Muscle of arm (tissue), 12 donors: ENCODE measurements around the gene ATMIN. TPM values are rescaled to one million over a fixed set of nuclear protein-coding genes. Genes with fewer than 3 reads are reported as not detected.

Source experiments
- DNase-seq: peaks from one replicate; pipeline ENCODE4 v3.0.0-alpha.2; 2013
- polyA plus RNA-seq, 12 donors: library from polyadenylated mRNA; unstranded; fragments of 120-200 nt; gene quantifications; one replicate each; pipeline ENCODE4 v1.2.1, GENCODE V29; 2013; ENCODE audit not compliant: insufficient read length in 12 of 12

Gene ATMIN
- polyA plus RNA-seq, 12 donors, result 30.0 to 42.1 (median 36.2) TPM; not detected in 1

DNA sequence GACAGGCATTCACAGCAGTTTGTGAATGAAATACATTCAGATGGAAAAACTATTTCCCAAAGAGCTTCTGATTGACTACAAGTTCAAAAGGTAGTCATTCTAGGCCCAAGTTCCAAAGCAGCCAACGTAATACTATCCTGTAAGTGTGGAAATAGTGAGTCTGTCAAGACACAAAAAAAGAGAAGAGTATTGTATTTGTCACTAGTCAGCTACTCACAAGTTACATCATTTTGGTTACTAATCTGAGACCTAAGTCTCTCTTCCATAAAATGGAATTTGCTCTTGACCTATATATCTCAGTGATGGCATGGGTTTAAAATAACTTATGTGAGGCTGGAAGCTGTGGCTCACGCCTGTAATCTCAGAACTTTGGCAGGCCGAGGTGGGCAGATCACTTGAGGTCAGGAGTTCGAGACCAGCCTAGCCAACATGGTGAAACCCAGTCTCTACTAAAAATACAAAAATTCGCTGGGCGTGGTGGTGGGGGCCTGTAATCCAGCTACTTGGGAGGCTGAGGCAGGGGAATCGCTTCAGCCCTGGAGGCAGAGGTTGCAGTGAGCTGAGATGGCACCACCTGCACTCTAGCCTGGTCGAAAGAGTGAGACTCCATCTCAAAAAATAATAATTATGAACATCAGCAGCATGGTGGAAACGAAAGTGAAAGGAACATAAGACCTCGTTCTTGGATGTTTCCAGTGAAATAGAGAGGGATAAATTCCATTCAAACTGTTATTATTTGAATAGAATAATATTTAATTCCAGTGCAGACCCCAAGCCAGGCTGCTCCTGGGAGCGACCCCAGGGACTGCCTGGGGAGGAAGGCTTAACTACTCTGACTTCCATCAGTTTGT is 31.8 kb upstream of the ATMIN start:
- no peak for DNase-seq

DNA sequence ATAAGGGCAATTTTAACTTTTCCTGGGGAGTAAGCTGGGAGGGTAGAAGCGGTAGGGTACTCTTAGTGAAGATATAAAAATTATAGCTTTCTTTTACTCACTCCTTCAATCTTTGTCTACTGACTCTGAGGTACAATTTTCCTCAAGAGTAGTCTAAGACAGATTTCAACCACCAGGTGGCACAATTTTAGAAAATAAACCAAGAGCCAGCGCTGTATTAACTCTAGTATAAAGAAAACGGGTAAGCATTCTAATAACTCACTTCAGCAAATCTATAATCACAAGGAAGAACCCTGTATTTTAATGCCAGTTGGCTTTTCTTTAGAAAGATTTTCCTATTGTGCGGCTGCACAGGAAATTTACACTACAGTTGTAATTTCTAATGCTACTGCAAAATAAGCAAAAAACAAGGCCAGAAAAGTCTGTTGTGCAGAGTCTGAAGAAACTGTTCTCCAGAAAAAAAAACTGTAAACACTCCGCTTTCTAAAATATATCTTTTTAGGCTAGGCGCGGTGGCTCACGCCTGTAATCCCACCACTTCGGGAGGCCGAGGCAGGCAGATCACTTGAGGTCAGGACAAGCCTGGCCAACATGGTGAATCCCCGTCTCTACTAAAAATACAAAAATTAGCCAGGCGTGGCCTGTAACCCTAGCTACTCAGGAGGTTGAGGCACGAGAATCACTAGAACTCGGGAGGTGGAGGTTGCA is 30.8 kb upstream of the ATMIN start:
- DNase-seq, result peak; percentile 60

- DNase-seq, result no peak
Measured at GRCh38 chr16:81005610-81006161, 30.0 kb upstream of the ATMIN start.

- no peak for DNase-seq
Measured at GRCh38 chr16:81006211-81006812, 29.3 kb upstream of the ATMIN start.

- DNase-seq, result peak; percentile 99
Measured at GRCh38 chr16:81006813-81007695, 28.6 kb upstream of the ATMIN start, which contains the start of the genes CENPN and CMC2. TSS of gene CENPN (plus strand) at chr16:81007214. CDS start at chr16:81011940, 4,726 bp downstream. TSS of gene CMC2 (minus strand) at chr16:81006885. CDS start at chr16:80997394, 9,491 bp downstream.

DNA sequence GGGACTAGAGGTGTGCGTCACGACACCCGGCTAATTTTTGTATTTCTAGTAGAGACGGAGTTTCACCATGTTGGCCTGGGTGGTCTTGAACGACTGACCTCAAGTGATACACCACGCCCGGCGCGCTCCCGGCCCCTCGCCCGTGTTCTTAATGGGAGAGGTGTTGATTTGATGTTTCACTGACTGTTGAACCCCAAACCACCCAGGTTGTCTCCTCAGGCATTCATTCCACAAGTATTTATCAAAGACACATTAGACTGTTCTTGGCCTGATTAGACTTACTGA is 27.2 kb upstream of the ATMIN start:
- no peak for DNase-seq

DNA sequence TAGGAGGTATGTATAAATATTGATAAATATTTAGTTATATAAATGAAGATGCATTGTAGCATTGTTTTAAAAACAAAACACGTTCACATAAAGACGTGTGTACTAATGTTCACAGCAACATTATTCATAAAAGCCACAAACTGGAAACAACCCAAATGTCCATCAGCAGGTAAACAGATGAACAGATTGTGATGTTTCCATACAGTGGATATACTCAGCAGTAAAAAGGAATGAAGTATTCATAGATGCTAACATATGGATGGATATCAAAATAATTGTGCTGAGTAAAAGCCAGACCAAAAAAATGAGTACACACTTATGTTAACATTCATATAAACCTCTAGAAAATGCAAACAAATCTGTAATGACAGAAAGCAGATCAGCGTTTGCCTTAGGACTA is 22.7 kb upstream of the ATMIN start:
- DNase-seq, result no peak

DNA sequence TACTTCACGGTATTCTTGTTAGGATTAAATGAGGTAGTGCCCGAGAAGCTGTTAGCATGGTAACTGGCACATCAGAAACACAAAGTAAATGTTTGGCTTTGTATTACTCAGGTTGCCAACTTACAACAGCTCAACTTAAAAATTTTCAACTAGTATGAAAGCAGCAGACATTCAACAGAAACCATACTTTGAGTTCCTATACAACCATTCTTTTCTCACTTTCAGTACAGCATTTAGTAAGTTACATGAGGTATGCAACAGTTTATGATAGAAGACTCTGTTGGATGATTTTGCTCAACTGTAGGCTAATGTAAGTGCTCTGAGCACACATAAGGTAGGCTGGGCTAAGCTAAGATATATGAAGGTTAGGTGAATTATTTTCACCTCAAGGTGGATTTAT is 21.0 kb upstream of the ATMIN start:
- DNase-seq, result no peak

- DNase-seq, result no peak
Measured at GRCh38 chr16:81018496-81018895, 17.1 kb upstream of the ATMIN start.

DNA sequence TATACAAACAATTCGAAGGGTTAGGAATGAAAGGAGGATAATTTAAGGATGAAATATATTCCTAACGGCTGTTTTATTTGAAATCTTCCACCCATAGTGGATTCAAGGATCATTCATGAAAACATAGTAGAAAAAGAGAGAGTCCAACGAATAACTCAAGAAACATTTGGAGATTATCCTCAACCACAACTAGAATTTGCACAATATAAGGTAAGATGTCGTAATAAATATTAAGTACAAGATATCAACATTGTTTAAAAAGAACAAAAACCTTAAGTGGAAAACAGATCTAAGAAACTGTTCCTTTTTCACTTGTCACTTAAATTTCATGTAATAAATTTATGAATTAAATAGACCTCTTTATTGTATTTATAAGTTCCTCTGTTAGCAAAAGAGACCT is 9.2 kb upstream of the ATMIN start:
- no peak for DNase-seq

DNA sequence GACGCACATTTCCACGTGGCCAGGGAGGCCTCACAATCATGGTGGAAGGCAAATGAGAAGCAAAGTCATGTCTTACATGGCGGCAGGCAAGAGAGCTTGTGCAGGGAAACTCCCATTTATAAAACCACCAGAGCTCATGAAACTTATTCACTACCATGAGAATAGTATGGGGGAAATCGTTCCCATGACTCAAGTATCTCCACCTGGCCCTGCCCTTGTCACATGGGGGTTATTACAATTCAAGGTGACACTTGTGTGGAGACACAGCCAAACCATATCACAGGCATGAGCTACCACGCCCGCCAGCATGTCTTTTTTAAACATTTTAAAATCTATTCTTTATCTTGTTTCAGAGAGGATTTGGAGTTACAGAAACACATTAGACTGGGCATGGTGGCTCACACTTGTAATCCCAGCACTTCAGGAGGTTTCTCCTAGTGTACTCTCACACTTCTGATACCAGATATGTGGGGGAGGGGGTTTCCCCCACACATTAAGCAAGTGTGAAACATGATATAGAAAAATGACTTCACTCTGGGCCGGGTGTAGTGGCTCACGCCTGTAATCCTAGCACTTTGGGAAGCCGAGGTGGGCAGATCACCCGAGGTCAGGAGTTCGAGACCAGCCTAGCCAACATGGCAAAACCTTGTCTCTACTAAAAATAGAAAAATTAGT is 5.6 kb upstream of the ATMIN start:
- DNase-seq, result no peak

DNA sequence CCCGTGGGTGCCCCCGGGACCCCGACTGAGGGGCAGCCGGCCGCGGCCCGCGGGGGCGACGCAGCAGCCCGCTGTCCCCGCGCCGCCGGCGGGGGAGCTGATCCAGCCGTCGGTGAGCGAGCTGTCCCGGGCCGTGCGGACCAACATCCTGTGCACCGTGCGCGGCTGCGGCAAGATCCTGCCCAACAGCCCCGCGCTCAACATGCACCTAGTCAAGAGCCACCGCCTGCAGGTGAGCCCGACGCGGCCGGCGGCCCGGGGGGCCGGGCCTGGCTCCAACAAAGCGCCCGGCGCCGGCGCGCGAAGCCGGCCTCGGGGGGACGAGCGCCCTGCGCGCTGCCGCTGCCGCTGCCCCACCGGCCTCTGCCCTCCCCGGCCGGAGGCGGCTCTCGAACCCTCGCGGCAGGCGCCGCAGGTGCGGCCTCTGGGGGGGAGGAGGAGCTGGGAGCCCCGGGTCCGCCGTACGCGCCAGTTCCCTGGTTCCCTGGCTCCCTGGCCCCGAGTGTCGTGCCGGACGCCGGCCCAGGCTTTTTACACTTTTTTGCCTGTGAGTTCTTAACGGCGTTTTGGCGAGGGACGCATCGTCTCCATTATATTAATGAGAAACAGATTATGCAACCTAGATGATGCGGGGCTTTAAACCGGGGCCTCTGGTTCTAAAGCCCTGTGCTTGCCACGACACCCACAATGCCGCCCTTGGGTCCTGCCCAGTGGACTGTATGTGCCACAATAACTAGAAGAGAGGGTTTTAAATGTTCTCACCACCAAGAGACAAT is 521 bp downstream of the ATMIN start:
- DNase-seq, result peak; percentile 22

- peak; percentile 2 for DNase-seq
Measured at GRCh38 chr16:81036751-81037350, 1.2 kb downstream of the ATMIN start.

- DNase-seq, result no peak
Measured at GRCh38 chr16:81040131-81040530, 4.5 kb downstream of the ATMIN start.

GRCh38 chr16:81040842-81041241 is 5.2 kb downstream of the ATMIN start:
- DNase-seq, result no peak

DNA sequence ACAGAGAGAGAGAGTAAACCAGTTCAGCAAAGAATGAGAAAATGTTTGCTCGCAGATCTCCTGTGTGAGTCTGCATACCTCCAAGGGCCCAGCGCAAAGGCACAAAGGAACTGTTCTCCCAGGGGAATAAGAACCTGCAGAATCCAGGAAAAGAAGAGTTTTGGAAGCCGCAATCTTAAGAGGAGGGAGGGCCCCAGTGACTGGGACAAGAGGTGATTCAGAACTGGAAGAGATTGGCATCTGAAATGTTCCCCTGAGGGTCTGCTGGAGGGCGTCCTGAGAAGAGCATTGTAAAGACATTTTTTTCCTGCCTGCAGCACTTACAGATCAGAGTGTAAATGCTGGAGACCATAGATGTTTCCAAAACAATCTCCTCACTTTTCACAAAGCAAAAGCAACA is 6.1 kb downstream of the ATMIN start:
- no peak for DNase-seq

- no peak for DNase-seq
Measured at GRCh38 chr16:81042821-81043220, 7.2 kb downstream of the ATMIN start.

- no peak for DNase-seq
Measured at GRCh38 chr16:81053761-81054160, 18.1 kb downstream of the ATMIN start.

DNA sequence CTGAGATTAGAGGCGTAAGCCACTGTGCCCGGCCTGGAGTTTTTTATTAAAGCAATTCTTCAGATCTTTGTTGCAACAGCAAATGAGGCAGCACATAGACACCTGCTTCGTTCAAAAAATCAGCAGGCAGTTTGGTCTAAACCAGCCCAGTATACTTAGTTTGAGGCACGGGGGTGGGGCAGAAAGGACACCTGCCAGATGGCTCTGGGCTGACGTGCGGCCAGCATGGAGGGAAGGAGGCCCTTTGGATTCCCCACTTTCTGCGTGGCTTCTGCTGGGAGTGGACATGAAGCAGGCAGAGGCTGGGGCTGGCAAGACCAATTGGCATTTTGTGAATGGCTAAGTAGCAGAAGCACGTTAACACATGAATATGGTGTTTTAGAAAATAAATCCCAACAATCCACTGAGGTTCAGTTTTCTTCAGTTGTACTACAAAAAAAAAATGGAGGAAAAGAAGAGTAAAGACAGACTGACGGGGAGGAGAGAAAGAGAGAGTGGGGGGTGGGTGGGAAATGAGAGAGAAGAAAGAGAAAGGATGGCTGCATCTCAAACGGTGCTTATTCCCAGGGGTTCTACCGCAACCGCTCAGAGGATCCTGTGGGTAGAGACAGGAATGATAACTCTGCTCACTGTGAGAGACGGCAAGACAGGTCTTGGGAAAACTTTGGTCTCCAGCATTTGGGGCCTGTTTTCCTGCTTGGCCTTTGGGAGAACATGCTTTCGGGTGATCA is 25.1 kb downstream of the ATMIN start:
- DNase-seq, result no peak
